Chondrocyte (in vitro differentiated cells): ENCODE measurements around the gene PRKAG1. TPM values are rescaled to one million over a fixed set of nuclear protein-coding genes. Genes with fewer than 3 reads are reported as not detected.

Experiments used
- DNase-seq: peaks from one replicate; pipeline ENCODE4 v3.0.0; 2021; ENCODE audit warnings: mixed read lengths, low spot score
- H3K27ac Mint-ChIP-seq: one replicate; pipeline ENCODE4 v1.8.0; 2021; ENCODE audit warnings: mild to moderate bottlenecking, moderate library complexity, mixed read lengths; ENCODE audit not compliant: unreplicated experiment
- H3K27me3 Mint-ChIP-seq: 2 replicates; pipeline ENCODE4 v1.8.0; 2021; ENCODE audit warnings: low read depth, mixed read lengths
- H3K36me3 Mint-ChIP-seq: 2 replicates; pipeline ENCODE4 v1.8.0; 2021; ENCODE audit warnings: low read depth, mixed read lengths
- H3K4me1 Mint-ChIP-seq: 2 replicates; pipeline ENCODE4 v1.8.0; 2021; ENCODE audit warnings: low read depth, mild to moderate bottlenecking, mixed read lengths
- H3K4me3 Mint-ChIP-seq: one replicate; pipeline ENCODE4 v1.8.0; 2021; ENCODE audit warnings: mild to moderate bottlenecking, moderate library complexity, mixed read lengths; ENCODE audit not compliant: unreplicated experiment
- H3K9me3 Mint-ChIP-seq: 2 replicates; pipeline ENCODE4 v1.8.0; 2021; ENCODE audit warnings: low read depth, mixed read lengths
- total RNA-seq: library from RNA; stranded (reverse); gene quantifications from 3 replicates; pipeline ENCODE4 v1.2.1, GENCODE V29; 2021
- TF ChIP-seq, protein P1 (sequence below): fragments of 200-600 bp; sonication (generic); IDR thresholded peaks from 2 replicates; pipeline ENCODE4 v1.5.0; 2021; ENCODE audit warnings: antibody characterized with exemption, mild to moderate bottlenecking, moderate library complexity

The PRKAG1 gene
- total RNA-seq, 1 donor from 2014 or later: 61.7 TPM

- Mint-ChIP-seq H3K4me1 (peaks cover 45% of the 10 kb centered on the region), H3K27me3 (no peaks in the 10 kb centered on the region), H3K4me3 (no peak overlapping the region), H3K9me3 (no peaks in the 10 kb centered on the region), H3K36me3 (peaks cover 44% of the 10 kb centered on the region), H3K27ac (no peak overlapping the region)
- TF ChIP-seq, protein P1, sequence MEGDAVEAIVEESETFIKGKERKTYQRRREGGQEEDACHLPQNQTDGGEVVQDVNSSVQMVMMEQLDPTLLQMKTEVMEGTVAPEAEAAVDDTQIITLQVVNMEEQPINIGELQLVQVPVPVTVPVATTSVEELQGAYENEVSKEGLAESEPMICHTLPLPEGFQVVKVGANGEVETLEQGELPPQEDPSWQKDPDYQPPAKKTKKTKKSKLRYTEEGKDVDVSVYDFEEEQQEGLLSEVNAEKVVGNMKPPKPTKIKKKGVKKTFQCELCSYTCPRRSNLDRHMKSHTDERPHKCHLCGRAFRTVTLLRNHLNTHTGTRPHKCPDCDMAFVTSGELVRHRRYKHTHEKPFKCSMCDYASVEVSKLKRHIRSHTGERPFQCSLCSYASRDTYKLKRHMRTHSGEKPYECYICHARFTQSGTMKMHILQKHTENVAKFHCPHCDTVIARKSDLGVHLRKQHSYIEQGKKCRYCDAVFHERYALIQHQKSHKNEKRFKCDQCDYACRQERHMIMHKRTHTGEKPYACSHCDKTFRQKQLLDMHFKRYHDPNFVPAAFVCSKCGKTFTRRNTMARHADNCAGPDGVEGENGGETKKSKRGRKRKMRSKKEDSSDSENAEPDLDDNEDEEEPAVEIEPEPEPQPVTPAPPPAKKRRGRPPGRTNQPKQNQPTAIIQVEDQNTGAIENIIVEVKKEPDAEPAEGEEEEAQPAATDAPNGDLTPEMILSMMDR: no peak
- no peak for DNase-seq
Measured at GRCh38 chr12:49052451-49053208, 34.1 kb upstream of the PRKAG1 start.

GRCh38 chr12:49051777-49052438 lies 33.3 kb upstream of the PRKAG1 start:
- Mint-ChIP-seq H3K36me3 (peaks cover 47% of the 10 kb centered on the region), H3K27me3 (no peaks in the 10 kb centered on the region), H3K4me1 (peaks cover 37% of the 10 kb centered on the region), H3K9me3 (no peaks in the 10 kb centered on the region), H3K4me3 (no peak overlapping the region), H3K27ac (no peak overlapping the region)
- TF ChIP-seq, protein P1: no peak
- DNase-seq: peak; percentile 87

DNA sequence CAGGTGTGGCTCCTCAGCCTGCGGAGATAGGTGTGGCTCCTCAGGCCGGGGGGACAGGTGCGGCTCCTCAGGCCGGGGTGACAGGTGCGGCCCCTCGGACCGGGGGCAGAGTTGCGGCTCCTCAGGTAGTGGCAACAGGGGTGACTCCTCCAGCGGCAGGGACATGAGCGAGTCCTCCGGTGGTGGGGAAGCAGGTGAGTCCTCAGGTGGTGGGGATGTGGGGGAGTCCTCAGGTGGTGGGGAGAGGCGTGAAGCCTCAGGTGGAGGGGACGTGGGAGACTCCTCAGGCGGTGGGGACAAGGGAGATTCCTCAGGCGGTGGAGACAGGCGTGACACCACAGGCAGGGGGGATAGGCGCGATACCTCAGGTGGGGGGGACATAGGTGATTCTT lies 32.8 kb upstream of the PRKAG1 start:
- Mint-ChIP-seq H3K27me3 (no peaks in the 10 kb centered on the region), H3K4me1 (peaks cover 32% of the 10 kb centered on the region), H3K27ac (no peak overlapping the region), H3K9me3 (no peaks in the 10 kb centered on the region), H3K4me3 (no peak overlapping the region), H3K36me3 (peaks cover 50% of the 10 kb centered on the region)
- DNase-seq: no peak
- TF ChIP-seq, protein P1: no peak

DNA sequence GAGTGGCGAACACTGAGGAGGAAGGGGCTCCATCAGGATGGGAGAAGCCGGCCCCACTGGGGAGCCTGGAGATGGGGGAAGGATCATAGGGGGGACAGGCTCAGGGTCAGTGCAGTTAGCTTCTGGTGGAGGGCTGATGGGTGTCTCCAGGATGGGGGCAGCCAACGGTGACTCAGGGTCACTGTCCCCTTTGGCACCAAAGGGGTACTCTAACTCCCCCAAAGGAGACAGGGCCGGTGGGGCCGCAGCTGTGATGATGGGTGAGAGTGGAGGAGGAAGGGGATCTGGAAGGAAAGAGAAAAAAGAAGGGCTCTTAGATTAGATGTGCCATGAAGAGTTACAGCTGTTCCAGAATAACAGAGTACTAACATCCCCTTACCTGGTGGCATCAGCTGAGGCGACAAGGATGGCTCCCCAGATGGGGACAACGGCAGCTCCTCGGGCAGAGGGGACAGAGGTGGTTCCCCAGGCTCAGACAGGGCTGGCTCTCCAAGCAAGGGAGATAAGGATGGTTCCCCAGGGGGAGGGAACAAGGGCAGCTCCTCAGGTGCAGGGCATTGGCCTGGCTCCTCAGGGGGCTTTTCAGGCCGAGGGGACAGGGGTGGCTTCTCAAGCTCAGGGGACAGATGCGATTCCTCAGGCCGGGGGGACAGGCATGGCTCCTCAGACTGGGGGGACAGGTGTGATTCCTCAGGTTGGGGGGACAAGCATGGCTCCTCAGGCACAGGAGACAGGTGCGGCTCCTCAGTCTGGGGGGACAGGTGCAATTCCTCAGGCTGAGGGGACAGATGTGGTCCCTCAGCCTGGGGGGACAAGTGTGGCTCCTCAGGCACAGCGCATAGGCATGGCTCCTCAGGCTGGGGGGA lies 32.2 kb upstream of the PRKAG1 start:
- no peak for DNase-seq
- TF ChIP-seq, protein P1: no peak
- Mint-ChIP-seq H3K4me3 (no peak overlapping the region), H3K27me3 (no peaks in the 10 kb centered on the region), H3K4me1 (peaks cover 26% of the 10 kb centered on the region), H3K27ac (peak overlapping the region; percentile 80), H3K9me3 (no peaks in the 10 kb centered on the region), H3K36me3 (peaks cover 56% of the 10 kb centered on the region)

DNA sequence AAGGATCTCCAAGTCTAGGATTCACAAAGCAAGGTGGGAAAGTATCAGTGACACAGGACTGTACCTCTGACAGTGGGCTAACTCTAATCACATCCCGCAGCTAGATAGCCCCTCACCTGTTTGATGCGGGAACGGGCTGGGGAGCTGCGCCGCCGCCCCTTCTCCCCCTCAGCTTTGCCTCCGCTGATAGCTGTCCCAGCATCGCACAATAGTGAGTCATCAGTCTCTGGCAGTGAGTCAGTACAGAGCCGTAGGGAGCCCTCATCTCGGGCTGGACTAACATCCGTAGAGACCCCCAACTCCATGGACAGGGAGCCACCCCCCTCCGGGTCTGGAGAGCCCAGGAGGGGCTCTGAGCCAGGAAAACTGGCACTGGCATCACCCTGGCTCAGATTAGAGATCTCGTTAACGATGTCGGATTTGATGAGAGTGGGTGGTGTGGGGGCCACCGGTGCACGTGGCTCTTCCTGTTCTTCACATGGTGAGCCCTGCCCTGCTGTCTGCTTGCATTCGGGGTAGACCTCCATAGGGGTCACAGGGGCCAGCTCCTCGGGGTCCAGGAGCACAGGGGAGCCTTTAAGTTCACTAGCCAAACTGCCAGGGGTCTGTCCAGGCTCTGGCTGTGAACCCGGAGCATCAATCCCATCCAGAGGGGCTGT lies 31.1 kb upstream of the PRKAG1 start:
- no peak overlapping the region for H3K4me3 Mint-ChIP-seq
- H3K9me3 Mint-ChIP-seq: no peaks in the 10 kb centered on the region
- peaks cover 58% of the 10 kb centered on the region for H3K36me3 Mint-ChIP-seq
- DNase-seq: no peak
- TF ChIP-seq, protein P1: no peak
- peaks cover 15% of the 10 kb centered on the region for H3K4me1 Mint-ChIP-seq
- H3K27me3 Mint-ChIP-seq: no peaks in the 10 kb centered on the region
- H3K27ac Mint-ChIP-seq: peak overlapping the region; percentile 80
